Neural progenitor cell (in vitro differentiated cells): ENCODE results near the gene OCA2. TPM values are rescaled to one million over a fixed set of nuclear protein-coding genes. Genes with fewer than 3 reads are reported as not detected.

Source experiments
- DNase-seq: peaks from one replicate; pipeline ENCODE4 v3.0.0-alpha.2; 2016; ENCODE audit warnings: low spot score
- H2AFZ ChIP-seq: fragments of 200-600 bp; sonication (generic); replicated peaks from 2 replicates; pipeline ENCODE4 v1.6.1; 2016; ENCODE audit warnings: antibody characterized with exemption
- H3F3A ChIP-seq: fragments of 200-600 bp; sonication (generic); 2 replicates; pipeline ENCODE4 v1.6.1; 2016; ENCODE audit warnings: antibody characterized with exemption, low read depth
- H3K27ac ChIP-seq: fragments of 200-600 bp; sonication (generic); 2 replicates; pipeline ENCODE4 v1.5.1; 2016; ENCODE audit warnings: mild to moderate bottlenecking
- H3K27me3 ChIP-seq: fragments of 200-600 bp; sonication (generic); 2 replicates; pipeline ENCODE4 v1.6.1; 2016; ENCODE audit warnings: mild to moderate bottlenecking, moderate library complexity
- H3K36me3 ChIP-seq: fragments of 200-600 bp; sonication (generic); 2 replicates; pipeline ENCODE4 v1.5.1; 2016
- H3K4me1 ChIP-seq: fragments of 200-600 bp; sonication (generic); 2 replicates; pipeline ENCODE4 v1.6.1; 2016; ENCODE audit warnings: mixed run types
- H3K4me2 ChIP-seq: fragments of 200-600 bp; sonication (generic); 2 replicates; pipeline ENCODE4 v1.6.1; 2016
- H3K4me3 ChIP-seq: fragments of 200-600 bp; sonication (generic); 2 replicates; pipeline ENCODE4 v1.5.1; 2016
- H3K79me2 ChIP-seq: fragments of 200-600 bp; sonication (generic); 2 replicates; pipeline ENCODE4 v1.6.1; 2016; ENCODE audit warnings: low read depth
- H3K9ac ChIP-seq: fragments of 200-600 bp; sonication (generic); 2 replicates; pipeline ENCODE4 v1.6.1; 2016
- H3K9me3 ChIP-seq: fragments of 200-600 bp; sonication (generic); 2 replicates; pipeline ENCODE4 v1.5.1; 2016; ENCODE audit warnings: low read depth
- H4K20me1 ChIP-seq: fragments of 200-600 bp; sonication (generic); 2 replicates; pipeline ENCODE4 v1.6.1; 2016; ENCODE audit warnings: low read depth
- H3K27ac Mint-ChIP-seq: 3 replicates; pipeline ENCODE4 v1.8.0; 2021; ENCODE audit warnings: mixed read lengths
- H3K27me3 Mint-ChIP-seq: 2 replicates; pipeline ENCODE4 v1.8.0; 2022; ENCODE audit warnings: low read depth, mild to moderate bottlenecking, inconsistent platforms, moderate library complexity, mixed read lengths; ENCODE audit not compliant: insufficient read depth
- H3K36me3 Mint-ChIP-seq: 3 replicates; pipeline ENCODE4 v1.8.0; 2021; ENCODE audit warnings: mixed read lengths
- H3K4me1 Mint-ChIP-seq: 3 replicates; pipeline ENCODE4 v1.8.0; 2021; ENCODE audit warnings: mixed read lengths
- H3K4me3 Mint-ChIP-seq: 3 replicates; pipeline ENCODE4 v1.8.0; 2021; ENCODE audit warnings: mild to moderate bottlenecking, moderate library complexity, mixed read lengths
- H3K9me3 Mint-ChIP-seq: 3 replicates; pipeline ENCODE4 v1.8.0; 2020; ENCODE audit warnings: mixed read lengths
- CTCF ChIP-seq: fragments of 200-600 bp; sonication (generic); IDR thresholded peaks from 2 replicates; pipeline ENCODE4 v1.5.1; 2017; ENCODE audit warnings: antibody characterized with exemption, mild to moderate bottlenecking
- EZH2 ChIP-seq: fragments of 200-600 bp; sonication (generic); IDR thresholded peaks from 2 replicates; pipeline ENCODE4 v1.6.1; 2017; ENCODE audit warnings: antibody characterized with exemption, mild to moderate bottlenecking, moderate library complexity
- EZH2phosphoT487 ChIP-seq: fragments of 200-600 bp; sonication (generic); IDR thresholded peaks from 2 replicates; pipeline ENCODE4 v1.6.1; 2017; ENCODE audit warnings: antibody characterized with exemption
- total RNA-seq: library from RNA; depleted of rRNA; stranded (reverse); fragments of >200 nt; gene quantifications from 2 replicates; pipeline ENCODE4 v1.2.3, GENCODE V29; 2015; ENCODE audit warnings: low replicate concordance

The OCA2 gene
- total RNA-seq, 1 donor from 2014 or later = 1.0 TPM

GRCh38 chr15:27912283-27912682, 186.8 kb downstream of the OCA2 start:
- Mint-ChIP-seq H3K27ac (no peak overlapping the region), H3K4me1 (no peaks in the 10 kb centered on the region), H3K4me3 (no peak overlapping the region), H3K27me3 (no peaks in the 10 kb centered on the region), H3K9me3 (peaks cover 2% of the 10 kb centered on the region), H3K36me3 (no peaks in the 10 kb centered on the region)
- H3K9ac ChIP-seq = no peak overlapping the region
- H4K20me1 ChIP-seq = no peaks in the 10 kb centered on the region
- H3K4me2 ChIP-seq = no peak overlapping the region
- H3F3A ChIP-seq = no peaks in the 10 kb centered on the region
- H3K9me3 ChIP-seq = no peaks in the 10 kb centered on the region
- H3K36me3 ChIP-seq = no peaks in the 10 kb centered on the region
- H3K27me3 ChIP-seq = no peaks in the 10 kb centered on the region
- no peaks in the 10 kb centered on the region for H3K79me2 ChIP-seq
- no peak for DNase-seq
- no peak overlapping the region for H3K27ac ChIP-seq
- no peak overlapping the region for H3K4me3 ChIP-seq
- no peaks in the 10 kb centered on the region for H3K4me1 ChIP-seq
- TF ChIP-seq EZH2phosphoT487 (no peak), EZH2 (no peak), CTCF (peak; percentile 34)
- H2AFZ ChIP-seq = no peak overlapping the region

- TF ChIP-seq CTCF (no peak), EZH2 (no peak), EZH2phosphoT487 (no peak)
- peaks cover 2% of the 10 kb centered on the region for H3K27me3 Mint-ChIP-seq
- no peaks in the 10 kb centered on the region for H3K27me3 ChIP-seq
- no peaks in the 10 kb centered on the region for H3K4me1 ChIP-seq
- no peak for DNase-seq
- H3K27ac Mint-ChIP-seq = no peak overlapping the region
- peaks cover 7% of the 10 kb centered on the region for H3K9me3 Mint-ChIP-seq
- H2AFZ ChIP-seq = no peak overlapping the region
- H3F3A ChIP-seq = no peaks in the 10 kb centered on the region
- H4K20me1 ChIP-seq = no peaks in the 10 kb centered on the region
- no peak overlapping the region for H3K27ac ChIP-seq
- H3K4me1 Mint-ChIP-seq = no peaks in the 10 kb centered on the region
- no peak overlapping the region for H3K4me3 ChIP-seq
- H3K36me3 ChIP-seq = no peaks in the 10 kb centered on the region
- H3K79me2 ChIP-seq = no peaks in the 10 kb centered on the region
- H3K36me3 Mint-ChIP-seq = no peaks in the 10 kb centered on the region
- no peaks in the 10 kb centered on the region for H3K9me3 ChIP-seq
- H3K9ac ChIP-seq = no peak overlapping the region
- no peak overlapping the region for H3K4me2 ChIP-seq
- H3K4me3 Mint-ChIP-seq = no peak overlapping the region
Observed at GRCh38 chr15:27906802-27907201, 192.3 kb downstream of the OCA2 start.

GRCh38 chr15:27903405-27903804, 195.7 kb downstream of the OCA2 start:
- H3K27me3 ChIP-seq = no peaks in the 10 kb centered on the region
- Mint-ChIP-seq H3K27me3 (peaks cover 2% of the 10 kb centered on the region), H3K27ac (no peak overlapping the region), H3K36me3 (no peaks in the 10 kb centered on the region), H3K4me1 (no peaks in the 10 kb centered on the region), H3K4me3 (no peak overlapping the region), H3K9me3 (peaks cover 5% of the 10 kb centered on the region)
- no peak overlapping the region for H3K9ac ChIP-seq
- H3K36me3 ChIP-seq = no peaks in the 10 kb centered on the region
- H3F3A ChIP-seq = no peaks in the 10 kb centered on the region
- no peak overlapping the region for H2AFZ ChIP-seq
- H3K9me3 ChIP-seq = no peaks in the 10 kb centered on the region
- no peaks in the 10 kb centered on the region for H3K79me2 ChIP-seq
- no peaks in the 10 kb centered on the region for H4K20me1 ChIP-seq
- no peak overlapping the region for H3K27ac ChIP-seq
- no peak overlapping the region for H3K4me3 ChIP-seq
- H3K4me1 ChIP-seq = no peaks in the 10 kb centered on the region
- TF ChIP-seq EZH2phosphoT487 (no peak), EZH2 (no peak), CTCF (no peak)
- DNase-seq = no peak
- H3K4me2 ChIP-seq = no peak overlapping the region
